MM.1S (cell line): ENCODE results near the gene MYL5.

ENCODE experiments used
- DNase-seq: peaks from one replicate; pipeline ENCODE4 v3.0.0-alpha.2; 2015
- H2AFZ ChIP-seq: fragments of 300-600 bp; sonication (generic); 2 replicates; pipeline ENCODE4 v1.6.0; 2016; ENCODE audit warnings: antibody characterized with exemption, low read length
- H3F3A ChIP-seq: fragments of 300-600 bp; sonication (generic); 2 replicates; pipeline ENCODE4 v1.6.1; 2016; ENCODE audit warnings: mild to moderate bottlenecking, antibody characterized with exemption, low read length, moderate library complexity, mixed read lengths; ENCODE audit not compliant: insufficient read depth
- H3K27ac ChIP-seq: fragments of 300-600 bp; sonication (generic); 2 replicates; pipeline ENCODE4 v1.5.1; 2016; ENCODE audit warnings: mild to moderate bottlenecking, low read length
- H3K27me3 ChIP-seq: fragments of 300-600 bp; sonication (generic); replicated peaks from 2 replicates; pipeline ENCODE4 v1.6.0; 2016; ENCODE audit warnings: low read length; ENCODE audit not compliant: insufficient read depth
- H3K36me3 ChIP-seq: fragments of 300-600 bp; sonication (generic); replicated peaks from 2 replicates; pipeline ENCODE4 v1.6.1; 2016; ENCODE audit warnings: mild to moderate bottlenecking, low read length, mixed read lengths; ENCODE audit not compliant: insufficient read depth
- H3K4me1 ChIP-seq: fragments of 300-600 bp; sonication (generic); 2 replicates; pipeline ENCODE4 v1.6.1; 2016; ENCODE audit warnings: low read length, mixed read lengths
- H3K4me2 ChIP-seq: fragments of 300-600 bp; sonication (generic); 2 replicates; pipeline ENCODE4 v1.6.0; 2016; ENCODE audit warnings: low read depth, low read length
- H3K4me3 ChIP-seq: fragments of 300-600 bp; sonication (generic); 2 replicates; pipeline ENCODE4 v1.5.1; 2016; ENCODE audit warnings: low read length, mixed read lengths
- H3K79me2 ChIP-seq: fragments of 300-600 bp; sonication (generic); 2 replicates; pipeline ENCODE4 v1.6.1; 2016; ENCODE audit warnings: mixed run types, low read length, mixed read lengths
- H3K9ac ChIP-seq: fragments of 300-600 bp; sonication (generic); 2 replicates; pipeline ENCODE4 v1.6.1; 2016; ENCODE audit warnings: low read length, mixed read lengths
- H3K9me2 ChIP-seq: fragments of 300-600 bp; sonication (generic); replicated peaks from 2 replicates; pipeline ENCODE4 v1.6.1; 2016; ENCODE audit warnings: mild to moderate bottlenecking, low read length, mixed read lengths; ENCODE audit not compliant: insufficient read depth
- H3K9me3 ChIP-seq: fragments of 300-600 bp; sonication (generic); replicated peaks from 2 replicates; pipeline ENCODE4 v1.6.1; 2016; ENCODE audit warnings: mild to moderate bottlenecking, low read length, mixed read lengths; ENCODE audit not compliant: insufficient read depth
- H4K20me1 ChIP-seq: fragments of 300-600 bp; sonication (generic); 2 replicates; pipeline ENCODE4 v1.6.1; 2016; ENCODE audit warnings: mild to moderate bottlenecking, low read length, moderate library complexity, mixed read lengths; ENCODE audit not compliant: insufficient read depth
- CTCF ChIP-seq: fragments of 300-600 bp; sonication (generic); IDR thresholded peaks from 2 replicates; pipeline ENCODE4 v1.5.1; 2016; ENCODE audit warnings: antibody characterized with exemption, low read length, mixed read lengths
- EZH2 ChIP-seq: fragments of 300-600 bp; sonication (generic); optimal IDR thresholded peaks from 2 replicates; pipeline ENCODE3; 2017; ENCODE audit warnings: low read depth, mild to moderate bottlenecking, antibody characterized with exemption, low read length, mixed read lengths
- EZH2phosphoT487 ChIP-seq: fragments of 300-600 bp; sonication (generic); IDR thresholded peaks from 2 replicates; pipeline ENCODE4 v1.6.1; 2018; ENCODE audit warnings: antibody characterized with exemption, low read length

The MYL5 gene

GRCh38 chr4:663438-664428 is 10.6 kb upstream of the MYL5 start:
- Histone ChIP-seq H3K36me3 (no peaks in the 10 kb centered on the region), H3K27me3 (no peaks in the 10 kb centered on the region), H3K9me3 (no peaks in the 10 kb centered on the region), H4K20me1 (no peaks in the 10 kb centered on the region), H3K9me2 (no peaks in the 10 kb centered on the region), H3K4me1 (no peaks in the 10 kb centered on the region), H3K9ac (no peak overlapping the region), H3K4me2 (no peak overlapping the region), H3K79me2 (no peaks in the 10 kb centered on the region), H2AFZ (no peak overlapping the region), H3K4me3 (no peak overlapping the region), H3K27ac (no peak overlapping the region), H3F3A (no peaks in the 10 kb centered on the region)
- DNase-seq, result no peak
- no peak for TF ChIP-seq EZH2phosphoT487
- no peak for TF ChIP-seq EZH2
- TF ChIP-seq CTCF, result no peak

GRCh38 chr4:664713-665231 is 9.6 kb upstream of the MYL5 start:
- Histone ChIP-seq H3K9me2 (no peaks in the 10 kb centered on the region), H2AFZ (no peak overlapping the region), H3K4me3 (no peak overlapping the region), H3F3A (no peaks in the 10 kb centered on the region), H3K4me2 (no peak overlapping the region), H3K27me3 (no peaks in the 10 kb centered on the region), H3K9me3 (no peaks in the 10 kb centered on the region), H3K9ac (no peak overlapping the region), H3K27ac (no peak overlapping the region), H3K36me3 (no peaks in the 10 kb centered on the region), H4K20me1 (no peaks in the 10 kb centered on the region), H3K4me1 (no peaks in the 10 kb centered on the region), H3K79me2 (no peaks in the 10 kb centered on the region)
- DNase-seq, result no peak
- TF ChIP-seq EZH2phosphoT487, result no peak
- no peak for TF ChIP-seq CTCF
- no peak for TF ChIP-seq EZH2

GRCh38 chr4:665381-665750 is 9.0 kb upstream of the MYL5 start:
- H3K27ac ChIP-seq, result no peak overlapping the region
- no peaks in the 10 kb centered on the region for H3K4me1 ChIP-seq
- H3K9me2 ChIP-seq, result no peaks in the 10 kb centered on the region
- no peaks in the 10 kb centered on the region for H3K9me3 ChIP-seq
- TF ChIP-seq CTCF (no peak), EZH2 (no peak), EZH2phosphoT487 (no peak)
- H3K36me3 ChIP-seq, result no peaks in the 10 kb centered on the region
- H2AFZ ChIP-seq, result no peak overlapping the region
- DNase-seq, result no peak
- H3K4me3 ChIP-seq, result no peak overlapping the region
- H3K27me3 ChIP-seq, result no peaks in the 10 kb centered on the region
- no peaks in the 10 kb centered on the region for H3K79me2 ChIP-seq
- no peak overlapping the region for H3K4me2 ChIP-seq
- no peaks in the 10 kb centered on the region for H4K20me1 ChIP-seq
- no peak overlapping the region for H3K9ac ChIP-seq
- no peaks in the 10 kb centered on the region for H3F3A ChIP-seq
